ENCODE data around the gene NUDT19.
"Not testable (repeated sequence)": the region's sequence is repeated elsewhere in the genome, so short reads cannot be mapped to it uniquely, and the experiment has no call there.

GRCh38 chr19:32700129-32700528 lies 8.5 kb downstream of the NUDT19 start:
- TF ChIP-seq CTCF, POLR2A (IDR thresholded peaks at IDR 0.05): not testable (repeated sequence)
